ENCODE data around the gene UBQLN3.
A peak's percentile ranks its signal among the peaks of the same experiment; 100 is the strongest.

The UBQLN3 gene

DNA sequence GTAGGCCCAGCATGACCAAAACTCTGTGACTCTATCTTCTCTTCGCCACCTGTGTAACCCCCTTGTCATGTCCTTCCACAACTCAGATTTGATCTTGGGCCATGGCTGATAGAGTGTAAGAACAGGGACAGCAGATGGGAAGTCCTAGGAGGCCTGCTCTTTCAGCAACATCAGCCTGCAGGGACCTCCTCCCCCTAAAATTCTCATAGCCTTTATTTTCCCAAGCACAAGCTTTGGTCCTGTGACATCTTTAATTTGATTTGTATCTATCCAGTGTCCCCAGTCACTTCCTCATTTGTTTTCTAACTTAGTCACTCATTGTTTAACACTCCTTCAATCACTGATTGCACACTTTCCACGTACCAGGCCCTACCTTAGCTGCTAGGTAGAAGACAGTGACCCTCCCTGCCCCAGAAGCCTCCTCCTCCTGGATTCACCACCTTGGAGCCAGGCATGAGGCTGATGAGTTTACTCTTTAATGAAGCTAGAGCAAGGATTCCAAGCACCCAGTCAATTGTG lies 5.3 kb downstream of the UBQLN3 start:
- DNase-seq: no peak

DNA sequence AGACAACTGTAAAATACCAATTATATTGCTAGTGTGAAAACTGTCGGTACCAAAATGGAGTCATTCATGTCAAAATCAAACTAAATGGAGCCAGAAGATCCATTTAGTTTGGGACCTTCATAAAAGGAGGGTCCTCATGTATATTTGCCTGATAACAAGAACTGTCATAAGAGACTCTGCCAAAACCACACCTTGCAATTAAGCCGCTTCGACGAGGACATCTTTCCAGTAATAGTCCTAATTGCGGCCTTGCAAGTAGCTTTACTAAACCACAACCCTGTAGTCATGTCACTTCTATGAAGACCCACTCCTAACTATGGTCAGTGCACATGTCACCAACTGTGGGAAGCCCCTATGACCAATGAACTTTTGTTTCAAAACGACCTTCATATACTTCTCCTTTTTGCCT lies 9.4 kb downstream of the UBQLN3 start:
- DNase-seq: no peak

- DNase-seq: no peak
Measured at GRCh38 chr11:5499671-5500070, 10.1 kb downstream of the UBQLN3 start.

GRCh38 chr11:5489576-5490357 lies 20.0 kb downstream of the UBQLN3 start:
- DNase-seq: no peak

GRCh38 chr11:5488798-5489399 lies 20.9 kb downstream of the UBQLN3 start:
- DNase-seq: no peak

- DNase-seq: no peak
Measured at GRCh38 chr11:5488385-5488784, 21.4 kb downstream of the UBQLN3 start, which contains the start of gene OR52D1. TSS of gene OR52D1 (plus strand) at chr11:5488685. CDS start at chr11:5488707, 22 bp downstream.

GRCh38 chr11:5486421-5486820 lies 23.3 kb downstream of the UBQLN3 start:
- DNase-seq: no peak

- no peak for DNase-seq
Measured at GRCh38 chr11:5486003-5486402, 23.8 kb downstream of the UBQLN3 start.

GRCh38 chr11:5476186-5476819 lies 33.5 kb downstream of the UBQLN3 start:
- DNase-seq: peak; percentile 49

DNA sequence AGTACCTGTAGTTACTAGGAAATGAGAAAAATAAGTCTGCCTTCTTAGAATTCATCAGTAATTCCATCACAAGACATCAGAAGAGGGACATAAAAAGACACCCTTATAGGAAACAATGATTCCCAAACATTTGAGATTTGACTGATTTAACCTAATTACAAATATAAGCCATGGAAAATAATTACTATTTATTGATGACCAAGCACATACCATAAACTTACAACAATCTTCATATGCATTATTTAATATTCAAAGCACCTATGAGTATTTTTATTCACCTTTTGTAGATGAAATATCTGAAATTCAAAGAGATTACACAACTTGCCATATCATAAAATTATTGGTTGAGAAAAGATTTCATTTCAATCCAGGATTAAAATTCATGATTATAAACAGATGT lies 35.8 kb downstream of the UBQLN3 start:
- DNase-seq: no peak

- no peak for DNase-seq
Measured at GRCh38 chr11:5467527-5467926, 42.2 kb downstream of the UBQLN3 start.

DNA sequence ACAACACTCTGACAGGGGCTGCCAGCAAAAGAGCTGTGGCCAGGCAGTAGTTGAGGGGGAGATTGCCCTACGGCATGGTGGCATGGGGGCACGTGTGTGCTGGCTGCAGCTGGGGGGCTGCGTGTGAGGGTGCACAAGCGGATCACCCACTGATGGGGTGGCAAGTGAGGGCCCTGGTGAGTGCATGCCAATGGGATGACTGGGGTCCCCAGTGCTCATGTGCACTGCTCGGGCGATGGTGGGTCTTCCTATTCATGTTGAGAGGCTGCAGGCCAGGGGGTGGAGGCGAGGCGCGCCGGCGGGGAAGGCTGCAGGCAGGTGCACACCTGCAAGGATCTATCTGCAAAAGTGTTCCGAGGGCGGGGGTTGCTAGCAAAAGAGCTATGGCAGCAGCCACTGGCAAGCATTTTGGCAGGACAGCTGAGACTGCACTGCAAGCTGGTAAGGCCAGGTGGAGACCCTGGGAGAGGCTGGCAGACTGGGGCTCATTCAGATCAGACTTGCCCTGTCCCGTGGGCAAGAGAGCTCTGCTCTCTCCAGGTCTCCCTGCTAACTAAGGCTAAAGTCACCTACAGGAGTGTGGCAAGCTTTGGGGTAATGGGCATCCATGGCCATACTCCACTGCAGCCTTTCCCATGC lies 48.7 kb downstream of the UBQLN3 start:
- DNase-seq: no peak

Measured in EL (cell line).